GM03348 (cell line): ENCODE data around the gene MRPL39.

ENCODE experiments used
- DNase-seq: peaks from one replicate; pipeline ENCODE4 v3.0.0; 2012; ENCODE audit warnings: low spot score

MRPL39 gene

GRCh38 chr21:25568246-25568645 lies 39.0 kb downstream of the MRPL39 start:
- DNase-seq, result peak; percentile 44

- DNase-seq, result no peak
These were observed 39.8 kb downstream of the MRPL39 start for GRCh38 chr21:25567472-25567871.

GRCh38 chr21:25566645-25567044 lies 40.6 kb downstream of the MRPL39 start:
- no peak for DNase-seq

GRCh38 chr21:25565272-25566211 lies 41.7 kb downstream of the MRPL39 start:
- no peak for DNase-seq

GRCh38 chr21:25564349-25564948 lies 42.8 kb downstream of the MRPL39 start:
- no peak for DNase-seq

- DNase-seq, result no peak
These were observed 43.7 kb downstream of the MRPL39 start for GRCh38 chr21:25563361-25564116.

GRCh38 chr21:25562660-25563059 lies 44.6 kb downstream of the MRPL39 start:
- no peak for DNase-seq

GRCh38 chr21:25561668-25562641 lies 45.3 kb downstream of the MRPL39 start:
- DNase-seq, result peak; percentile 84

- no peak for DNase-seq
These were observed 46.4 kb downstream of the MRPL39 start for GRCh38 chr21:25560891-25561290.

- DNase-seq, result no peak
These were observed 47.0 kb downstream of the MRPL39 start for GRCh38 chr21:25560271-25560685.

- DNase-seq, result no peak
These were observed 47.5 kb downstream of the MRPL39 start for GRCh38 chr21:25559746-25560145.

GRCh38 chr21:25558123-25558522 lies 49.2 kb downstream of the MRPL39 start:
- DNase-seq, result no peak

- DNase-seq, result no peak
These were observed 50.1 kb downstream of the MRPL39 start for GRCh38 chr21:25557180-25557579.

GRCh38 chr21:25556091-25556490 lies 51.2 kb downstream of the MRPL39 start:
- DNase-seq, result no peak

- DNase-seq, result no peak
These were observed 51.8 kb downstream of the MRPL39 start for GRCh38 chr21:25555492-25555891.

- DNase-seq, result no peak
These were observed 54.4 kb downstream of the MRPL39 start for GRCh38 chr21:25552856-25553255.

GRCh38 chr21:25551569-25551968 lies 55.7 kb downstream of the MRPL39 start:
- DNase-seq, result no peak

GRCh38 chr21:25550352-25551120 lies 56.7 kb downstream of the MRPL39 start:
- no peak for DNase-seq

- no peak for DNase-seq
These were observed 66.2 kb downstream of the MRPL39 start for GRCh38 chr21:25541042-25541441.

- no peak for DNase-seq
These were observed 67.7 kb downstream of the MRPL39 start for GRCh38 chr21:25539606-25540005.

- DNase-seq, result no peak
These were observed 70.1 kb downstream of the MRPL39 start for GRCh38 chr21:25537174-25537573.
